Gastrocnemius medialis (tissue), 4 donors: ENCODE data around the gene SAMD7.

Experiments used
- POLR2A ChIP-seq, 2 donors: fragments of 450-650 bp; IDR thresholded peaks; one replicate each; pipeline ENCODE4 v1.6.1; 2017; ENCODE audit warnings: antibody characterized with exemption in 2 of 2, mild to moderate bottlenecking in 2 of 2, moderate library complexity in 2 of 2
- TF ChIP-seq, protein P1 (sequence below), 5 experiments: fragments of 450-650 bp in 3 of 5; fragments of 200-600 bp in 2 of 5; sonication (generic) in 2 of 5; IDR thresholded peaks in 4 of 5; conservative IDR thresholded peaks in 1 of 5; 1 replicate in 4 of 5; 2 replicates in 1 of 5; pipeline ENCODE4 v1.5.1; 2016 to 2019; ENCODE audit warnings: antibody characterized with exemption in 5 of 5, mild to moderate bottlenecking in 3 of 5, moderate library complexity in 3 of 5

DNA sequence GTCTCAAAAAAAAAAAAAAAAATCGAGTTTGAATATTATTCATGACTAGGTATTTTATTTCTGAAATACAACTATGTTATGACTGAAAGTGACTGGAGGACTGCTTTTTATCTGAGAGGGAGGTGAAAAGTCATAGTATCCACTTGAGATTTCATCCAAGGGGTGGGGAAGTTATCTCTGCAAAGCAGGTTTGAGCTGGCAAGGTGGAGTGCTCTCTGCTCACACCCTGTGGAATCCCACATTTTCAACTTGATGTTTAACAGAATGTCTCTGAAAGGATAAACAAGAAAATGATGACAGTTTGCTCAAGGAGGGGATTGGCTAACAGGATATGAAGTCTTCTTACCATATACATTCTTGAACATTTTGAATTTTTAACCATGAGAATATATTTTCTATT, 27.9 kb downstream of the SAMD7 start:
- TF ChIP-seq POLR2A (IDR thresholded peaks at IDR 0.05) = no peak
- TF ChIP-seq, protein P1, sequence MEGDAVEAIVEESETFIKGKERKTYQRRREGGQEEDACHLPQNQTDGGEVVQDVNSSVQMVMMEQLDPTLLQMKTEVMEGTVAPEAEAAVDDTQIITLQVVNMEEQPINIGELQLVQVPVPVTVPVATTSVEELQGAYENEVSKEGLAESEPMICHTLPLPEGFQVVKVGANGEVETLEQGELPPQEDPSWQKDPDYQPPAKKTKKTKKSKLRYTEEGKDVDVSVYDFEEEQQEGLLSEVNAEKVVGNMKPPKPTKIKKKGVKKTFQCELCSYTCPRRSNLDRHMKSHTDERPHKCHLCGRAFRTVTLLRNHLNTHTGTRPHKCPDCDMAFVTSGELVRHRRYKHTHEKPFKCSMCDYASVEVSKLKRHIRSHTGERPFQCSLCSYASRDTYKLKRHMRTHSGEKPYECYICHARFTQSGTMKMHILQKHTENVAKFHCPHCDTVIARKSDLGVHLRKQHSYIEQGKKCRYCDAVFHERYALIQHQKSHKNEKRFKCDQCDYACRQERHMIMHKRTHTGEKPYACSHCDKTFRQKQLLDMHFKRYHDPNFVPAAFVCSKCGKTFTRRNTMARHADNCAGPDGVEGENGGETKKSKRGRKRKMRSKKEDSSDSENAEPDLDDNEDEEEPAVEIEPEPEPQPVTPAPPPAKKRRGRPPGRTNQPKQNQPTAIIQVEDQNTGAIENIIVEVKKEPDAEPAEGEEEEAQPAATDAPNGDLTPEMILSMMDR (IDR thresholded peaks at IDR 0.05 in 4 of 5, conservative IDR thresholded peaks at IDR 0.05 in 1 of 5) = no peak
